GM19455 (cell line): ENCODE results near the gene NTM.
"Not testable (repeated sequence)": the region's sequence is repeated elsewhere in the genome, so short reads cannot be mapped to it uniquely, and the experiment has no call there.

Source experiments
- ATAC-seq: cut with Tn5 transposase; IDR thresholded peaks from one replicate; pipeline ENCODE4 v1.9.1; 2021; ENCODE audit not compliant: unreplicated experiment

Gene NTM

DNA sequence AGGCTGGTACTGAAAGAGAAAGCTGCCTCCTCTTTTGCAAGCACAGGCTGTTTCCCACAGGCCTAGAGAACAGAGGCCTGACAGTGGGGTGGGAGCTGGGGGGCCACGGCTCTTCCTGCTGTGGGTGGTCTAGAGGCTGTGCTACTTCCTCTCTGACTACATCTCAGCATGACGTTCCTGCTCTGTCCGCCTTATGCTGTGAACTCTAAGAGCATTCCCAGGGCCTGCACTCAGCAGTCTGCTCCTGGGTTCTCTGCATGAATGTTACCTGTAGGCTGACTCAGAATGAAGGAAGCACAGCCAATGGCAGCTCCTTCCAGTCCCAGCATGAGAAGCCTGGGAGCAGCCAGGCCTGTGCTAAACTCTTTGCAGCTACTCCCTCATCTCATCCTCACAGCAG is 534.3 kb downstream of the NTM start:
- no peak for ATAC-seq

DNA sequence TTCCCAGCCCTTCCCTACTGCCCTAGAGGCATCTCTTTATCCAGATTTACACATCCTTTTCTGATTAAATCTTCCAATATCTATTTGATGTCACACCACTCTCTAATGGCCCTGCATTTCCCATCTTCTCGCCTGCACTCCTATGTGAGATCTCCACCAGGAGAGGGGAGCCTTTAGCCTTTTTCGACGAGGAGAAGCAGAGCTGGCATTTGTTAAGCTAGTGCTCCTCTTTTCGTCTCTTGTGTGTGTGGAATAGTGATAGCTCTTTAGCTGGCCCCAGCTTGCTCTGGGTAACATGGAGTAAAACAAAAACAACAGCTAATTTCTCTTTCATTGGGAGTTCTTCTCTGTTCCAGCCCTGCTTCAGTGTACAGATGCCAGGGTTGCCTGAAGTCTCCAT is 536.5 kb downstream of the NTM start:
- ATAC-seq: no peak

DNA sequence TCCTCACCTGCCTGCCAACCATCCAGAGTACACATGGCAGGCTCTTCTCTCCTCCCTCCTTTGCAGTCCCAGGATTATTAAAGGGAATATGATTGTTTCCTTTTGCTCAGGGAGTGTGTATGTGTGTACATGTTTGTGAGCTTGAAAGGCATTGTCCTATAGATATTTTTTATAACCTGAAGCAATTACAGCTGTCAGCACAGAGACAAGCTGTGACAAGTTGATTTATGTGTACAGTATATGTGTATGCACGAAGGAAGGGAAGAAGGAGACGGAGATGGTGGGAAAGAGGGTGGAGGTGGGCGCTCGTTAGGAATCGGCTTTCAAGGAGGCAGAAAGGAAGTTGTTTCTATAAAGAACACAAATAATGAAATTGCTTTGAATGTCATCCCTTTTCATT is 537.0 kb downstream of the NTM start:
- ATAC-seq: no peak

DNA sequence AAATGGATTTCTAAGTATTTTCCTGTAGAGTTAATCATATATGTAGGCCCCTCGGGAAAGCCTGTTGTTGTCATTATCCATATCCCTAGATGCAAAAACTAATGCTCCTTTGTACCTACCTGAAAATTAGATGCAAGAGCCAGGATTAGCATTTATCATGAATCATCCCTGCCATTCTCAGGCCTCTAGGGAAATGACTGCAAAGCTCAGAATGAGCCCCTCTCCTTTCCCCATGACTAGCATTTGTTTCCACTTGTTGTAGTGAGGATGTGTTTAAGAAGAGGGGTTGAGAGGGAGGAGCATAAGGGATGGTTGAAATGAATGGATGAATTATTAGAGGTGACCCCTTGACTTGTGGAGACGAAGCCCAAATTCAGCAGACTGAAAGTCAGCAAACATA is 537.9 kb downstream of the NTM start:
- no peak for ATAC-seq

DNA sequence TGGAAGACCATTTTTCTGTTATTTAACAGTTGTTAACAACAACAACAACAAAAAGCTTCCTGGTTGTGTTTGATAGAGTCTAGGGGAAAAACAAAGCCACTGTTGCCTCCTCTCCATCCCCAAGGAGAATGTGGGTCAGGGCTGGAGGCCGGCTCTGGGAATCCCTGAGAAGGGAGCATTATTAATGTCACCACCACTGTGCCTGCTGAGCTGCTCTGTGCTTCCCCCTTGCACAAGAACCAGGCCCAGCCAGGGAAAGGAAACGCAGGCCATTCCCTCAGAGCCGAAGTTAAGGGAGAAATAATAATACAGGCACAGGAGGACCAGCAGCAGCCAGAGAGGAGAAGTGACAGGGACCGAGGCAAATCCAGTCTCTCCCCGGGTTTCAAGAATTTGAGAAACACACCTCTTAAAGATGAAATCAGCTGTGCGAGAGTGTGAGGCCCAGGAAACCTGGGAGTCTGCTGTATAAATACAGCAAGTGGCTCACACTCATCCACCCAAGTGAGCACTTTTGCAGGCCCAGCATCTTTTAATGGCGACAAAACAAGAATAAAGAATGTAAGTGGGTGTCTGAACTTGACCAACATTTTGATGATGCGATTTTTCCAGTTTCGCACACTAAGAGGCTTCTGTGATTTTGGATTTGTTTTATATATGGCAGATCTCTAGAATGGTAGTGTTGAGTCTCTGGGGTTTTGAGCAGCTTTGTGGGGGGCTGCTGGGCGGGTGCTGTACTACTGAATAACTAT is 539.2 kb downstream of the NTM start:
- no peak for ATAC-seq

DNA sequence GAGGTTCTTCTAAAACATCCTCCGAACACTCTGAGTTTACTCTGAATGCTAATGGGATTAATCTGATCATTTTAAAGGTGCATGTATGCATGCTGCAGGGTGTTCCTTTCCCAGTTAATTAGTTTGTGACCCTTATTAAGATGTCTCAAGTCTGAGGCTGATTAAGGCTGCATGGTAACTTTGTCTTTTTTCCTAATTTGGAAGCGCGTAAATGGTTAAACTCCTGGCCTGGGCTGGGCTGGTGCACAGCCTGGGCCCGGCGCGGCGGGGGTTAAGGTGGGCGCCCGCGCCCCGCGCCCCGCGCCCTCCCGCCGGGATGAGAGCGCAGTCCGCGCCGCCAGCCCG is 539.7 kb downstream of the NTM start:
- ATAC-seq: no peak

DNA sequence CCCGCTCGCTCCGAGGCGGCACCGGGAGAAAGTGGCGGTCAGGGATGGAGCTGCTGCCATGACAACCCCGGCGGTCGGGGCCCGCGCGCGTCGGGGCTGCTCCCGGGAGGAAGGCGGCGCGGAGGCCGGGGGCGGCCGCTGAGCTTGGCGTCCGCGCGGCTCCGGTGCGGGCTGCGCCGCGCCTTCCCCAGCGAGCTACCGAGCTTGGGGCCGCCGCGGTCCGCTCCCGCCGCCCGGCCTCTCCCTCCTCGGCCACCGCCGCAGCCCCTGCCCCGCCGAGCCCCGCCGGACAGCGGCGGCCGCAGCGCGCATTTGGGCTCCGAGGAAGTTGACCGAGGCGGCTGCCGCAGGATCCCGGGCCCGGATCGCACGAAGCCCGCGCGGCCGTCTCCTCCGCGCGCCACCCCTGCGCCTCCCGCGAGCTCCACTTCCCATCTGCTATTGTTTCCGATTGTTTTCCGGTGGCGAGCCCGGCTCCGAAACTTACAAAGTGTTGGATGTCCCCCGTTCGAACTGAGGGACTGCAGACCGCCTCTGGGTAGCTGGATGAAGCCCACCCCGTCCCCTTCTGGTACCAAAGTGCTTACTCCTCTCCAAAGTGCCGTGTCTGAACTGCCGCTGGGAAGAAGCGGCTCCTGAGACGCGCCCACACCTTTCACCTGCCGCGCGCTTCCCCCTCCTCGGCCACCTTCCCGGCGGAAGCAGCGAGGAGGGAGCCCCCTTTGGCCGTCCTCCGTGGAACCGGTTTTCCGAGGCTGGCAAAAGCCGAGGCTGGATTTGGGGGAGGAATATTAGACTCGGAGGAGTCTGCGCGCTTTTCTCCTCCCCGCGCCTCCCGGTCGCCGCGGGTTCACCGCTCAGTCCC is 540.3 kb downstream of the NTM start:
- no peak for ATAC-seq

DNA sequence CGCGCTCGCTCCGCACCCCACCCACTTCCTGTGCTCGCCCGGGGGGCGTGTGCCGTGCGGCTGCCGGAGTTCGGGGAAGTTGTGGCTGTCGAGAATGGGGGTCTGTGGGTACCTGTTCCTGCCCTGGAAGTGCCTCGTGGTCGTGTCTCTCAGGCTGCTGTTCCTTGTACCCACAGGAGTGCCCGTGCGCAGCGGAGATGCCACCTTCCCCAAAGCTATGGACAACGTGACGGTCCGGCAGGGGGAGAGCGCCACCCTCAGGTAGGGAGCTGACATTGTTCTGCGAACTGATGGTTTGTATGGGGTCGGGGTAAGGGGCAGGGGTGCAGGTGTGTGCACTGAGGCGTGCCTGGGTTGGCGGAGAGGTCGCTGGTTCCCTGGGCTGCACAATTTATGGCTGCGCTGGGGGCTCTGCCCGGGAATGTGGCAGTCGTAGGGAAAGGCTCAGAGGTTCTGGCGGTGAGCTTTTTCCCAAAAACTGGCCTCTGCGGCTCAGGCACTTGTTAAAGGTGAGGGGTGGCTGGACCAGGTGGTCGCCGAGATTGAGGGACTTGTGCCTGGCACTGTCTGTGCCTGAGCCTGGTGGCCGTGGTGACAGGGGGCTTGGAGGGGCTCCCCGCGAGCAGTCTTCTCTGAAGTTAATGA is 541.1 kb downstream of the NTM start:
- ATAC-seq: not testable (repeated sequence)

DNA sequence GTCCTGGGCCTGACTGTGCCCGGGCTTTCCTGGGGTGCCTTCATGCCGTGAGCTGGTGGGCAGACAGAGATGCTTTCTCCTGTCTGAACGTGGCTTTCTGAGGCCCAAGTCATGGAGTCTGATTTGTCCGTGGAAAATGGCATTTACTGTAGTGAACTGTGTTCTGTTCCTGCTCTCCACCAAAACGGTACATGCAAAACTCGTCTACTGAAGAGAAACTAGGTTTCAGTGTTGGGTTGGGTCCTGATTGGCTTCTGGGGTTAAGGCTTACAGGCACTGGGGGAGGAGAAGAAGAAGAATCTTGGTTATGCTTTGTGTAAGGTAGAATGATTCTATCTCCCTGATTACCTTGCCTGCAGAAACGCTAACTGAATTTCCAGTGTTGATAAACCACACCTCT is 541.7 kb downstream of the NTM start:
- ATAC-seq: no peak

DNA sequence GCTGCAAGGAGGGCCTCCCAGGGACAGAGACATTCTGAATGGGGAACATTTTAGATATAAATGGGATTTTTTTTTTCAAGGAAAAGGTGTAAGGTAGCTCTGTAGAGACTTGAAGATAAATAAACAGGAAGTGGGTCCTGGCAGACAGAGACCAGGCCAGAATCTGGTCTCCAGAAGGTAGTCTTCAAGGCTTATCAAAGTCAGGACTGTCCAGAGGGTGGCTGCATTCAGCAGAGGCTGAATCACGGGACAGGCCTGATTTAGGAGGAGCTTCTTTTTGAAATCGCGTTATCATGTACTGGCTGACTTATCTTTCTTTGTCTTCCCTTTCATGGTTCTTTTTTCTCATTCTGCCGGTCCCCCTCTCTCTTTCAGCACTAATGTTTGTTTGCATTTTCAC is 542.9 kb downstream of the NTM start:
- ATAC-seq: no peak

DNA sequence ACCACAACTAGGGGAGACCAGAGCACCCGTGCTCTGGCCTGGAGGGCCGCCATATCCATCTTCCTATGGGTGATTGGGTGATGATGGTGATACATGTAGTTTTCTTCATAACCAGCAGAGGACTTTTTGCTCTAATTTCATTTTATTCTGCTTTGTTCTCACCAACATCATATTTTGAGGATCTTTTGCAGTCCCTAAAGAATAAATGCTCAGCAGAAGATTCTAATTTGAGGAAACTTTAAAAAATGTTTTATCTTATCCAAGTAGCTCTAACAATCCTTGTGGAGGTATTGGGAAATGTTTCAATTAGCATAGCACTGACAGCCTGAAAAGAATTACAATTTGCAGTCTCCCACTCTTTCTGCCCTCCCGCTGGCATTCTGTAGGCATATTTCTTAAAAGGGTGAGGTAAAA is 544.0 kb downstream of the NTM start:
- no peak for ATAC-seq

DNA sequence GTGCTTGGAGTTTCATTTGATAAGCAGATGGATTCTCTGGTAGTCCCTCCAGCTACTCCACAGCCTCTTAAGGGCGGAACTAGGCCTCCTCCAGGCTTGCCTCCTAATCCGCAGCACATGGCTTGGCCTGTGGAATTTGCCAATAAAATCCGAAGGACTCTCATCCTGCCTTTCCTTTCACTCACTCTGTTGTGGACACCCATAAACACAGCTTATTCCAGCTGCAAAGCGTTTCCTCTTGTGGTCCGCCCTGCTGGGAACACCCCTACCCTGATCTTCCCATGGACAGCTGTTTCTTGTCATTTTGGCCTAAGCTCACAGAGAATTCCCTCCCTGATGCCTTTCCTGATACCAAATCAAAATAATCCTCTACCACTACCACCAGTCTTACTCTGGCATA is 546.2 kb downstream of the NTM start:
- ATAC-seq: no peak

DNA sequence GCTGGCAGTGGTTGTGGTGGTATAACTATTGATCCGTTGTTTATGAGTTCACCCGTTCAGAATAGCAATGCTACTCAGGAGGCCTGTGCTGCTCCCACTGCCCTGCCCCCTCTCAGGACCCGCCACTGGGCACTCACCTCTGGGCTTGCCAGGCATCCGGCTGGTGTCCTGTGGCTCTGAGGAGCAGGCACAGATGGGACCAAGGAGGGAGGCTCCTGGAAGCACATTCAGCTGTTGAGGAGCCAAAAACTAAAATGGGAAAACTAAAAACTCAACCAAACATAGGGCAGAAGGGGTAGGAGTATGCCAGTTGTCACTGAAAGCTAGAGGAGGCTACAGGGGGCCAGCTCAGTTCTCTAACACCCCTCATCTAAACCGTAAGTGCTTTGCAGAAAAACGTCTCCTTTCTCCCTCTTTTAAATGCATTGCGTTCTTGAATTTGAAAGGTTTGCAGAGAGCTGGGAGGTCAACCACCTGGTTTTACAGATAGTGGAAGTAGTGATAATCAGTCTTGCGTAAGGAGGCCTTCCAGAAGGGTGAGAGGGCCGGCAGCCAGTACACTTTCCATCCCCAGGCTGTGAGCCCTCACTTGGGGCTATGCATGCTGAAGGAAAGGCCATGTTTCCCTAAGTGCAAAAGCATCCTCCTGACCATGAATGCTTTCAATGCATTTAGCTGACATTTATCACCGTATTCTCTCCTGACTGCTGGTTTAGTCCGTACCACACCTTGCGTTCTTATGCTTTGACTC is 547.4 kb downstream of the NTM start:
- no peak for ATAC-seq

DNA sequence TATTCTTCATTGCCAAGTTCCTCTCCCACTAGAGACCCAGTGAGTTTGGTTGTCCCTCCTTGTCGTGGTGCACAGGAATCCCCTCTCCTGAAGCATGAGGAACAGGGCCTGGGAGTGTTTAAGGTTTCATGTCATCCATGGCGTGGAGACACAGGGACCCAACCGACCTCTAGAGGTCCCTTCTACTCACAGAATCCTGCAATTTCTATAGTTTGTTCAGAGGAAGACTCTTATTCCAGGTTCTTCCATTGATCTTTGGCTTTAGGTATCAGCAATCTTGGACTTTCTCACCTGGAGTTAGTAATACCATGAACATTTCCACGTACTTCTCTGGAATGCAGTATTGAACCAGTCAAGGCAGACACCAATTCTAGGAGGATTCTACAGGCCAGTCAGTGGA is 548.2 kb downstream of the NTM start:
- ATAC-seq: no peak

DNA sequence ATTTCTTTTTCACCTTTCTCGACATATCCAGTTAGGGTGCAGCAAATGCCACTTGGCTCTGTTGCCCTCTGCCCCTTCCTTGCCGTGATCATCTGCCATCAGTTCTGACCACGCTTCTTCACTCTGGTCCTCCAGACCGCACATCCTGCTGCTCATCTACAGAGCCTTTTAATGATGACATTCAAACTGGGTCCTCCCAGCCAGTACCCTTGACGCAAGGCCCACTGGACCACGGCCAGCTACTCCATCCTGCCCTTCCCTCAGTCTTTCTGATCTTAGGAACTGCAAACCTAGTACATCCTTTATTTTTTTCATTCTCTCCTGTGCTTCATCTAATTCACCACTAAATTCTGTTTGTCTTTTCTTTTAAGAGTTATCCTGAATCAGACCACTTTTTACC is 551.8 kb downstream of the NTM start:
- ATAC-seq: no peak

DNA sequence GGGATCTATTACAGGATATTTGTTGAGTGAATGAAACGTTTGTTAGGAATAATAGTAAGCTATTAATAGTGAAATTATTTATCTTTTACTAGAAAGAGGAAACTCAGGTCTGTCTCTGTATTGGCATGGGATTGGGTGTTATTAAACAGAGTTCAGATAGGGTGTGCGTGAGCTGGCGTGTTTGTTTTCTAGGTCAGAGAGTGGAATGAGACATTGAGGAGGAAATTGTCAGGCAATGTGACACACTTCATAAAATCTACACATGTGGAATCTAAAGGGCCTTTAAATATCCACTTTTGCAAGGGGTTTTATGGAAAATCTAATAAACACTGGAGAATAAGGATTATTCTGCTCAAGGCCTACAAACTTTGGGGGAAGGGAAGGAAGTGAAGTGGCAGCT is 552.9 kb downstream of the NTM start:
- ATAC-seq: no peak

DNA sequence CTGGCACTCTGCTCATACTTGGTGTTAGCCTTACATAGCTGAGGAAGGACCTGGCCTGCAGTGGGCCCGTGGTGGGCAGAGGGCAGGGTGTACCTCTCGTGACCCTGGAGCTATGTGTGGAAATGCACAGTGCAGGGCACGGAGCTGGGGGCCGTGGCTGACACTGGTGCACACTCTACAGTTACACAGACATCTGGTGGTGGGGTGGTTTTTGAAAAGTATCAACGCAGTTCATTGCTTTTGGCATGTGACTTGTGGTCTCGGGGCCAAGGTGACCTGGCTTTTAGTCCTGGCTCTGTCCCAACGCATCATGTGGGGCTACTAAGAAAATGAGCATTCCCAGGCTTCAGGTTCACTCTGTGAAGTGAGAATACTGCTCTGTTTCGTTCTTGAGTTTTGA is 553.6 kb downstream of the NTM start:
- no peak for ATAC-seq

DNA sequence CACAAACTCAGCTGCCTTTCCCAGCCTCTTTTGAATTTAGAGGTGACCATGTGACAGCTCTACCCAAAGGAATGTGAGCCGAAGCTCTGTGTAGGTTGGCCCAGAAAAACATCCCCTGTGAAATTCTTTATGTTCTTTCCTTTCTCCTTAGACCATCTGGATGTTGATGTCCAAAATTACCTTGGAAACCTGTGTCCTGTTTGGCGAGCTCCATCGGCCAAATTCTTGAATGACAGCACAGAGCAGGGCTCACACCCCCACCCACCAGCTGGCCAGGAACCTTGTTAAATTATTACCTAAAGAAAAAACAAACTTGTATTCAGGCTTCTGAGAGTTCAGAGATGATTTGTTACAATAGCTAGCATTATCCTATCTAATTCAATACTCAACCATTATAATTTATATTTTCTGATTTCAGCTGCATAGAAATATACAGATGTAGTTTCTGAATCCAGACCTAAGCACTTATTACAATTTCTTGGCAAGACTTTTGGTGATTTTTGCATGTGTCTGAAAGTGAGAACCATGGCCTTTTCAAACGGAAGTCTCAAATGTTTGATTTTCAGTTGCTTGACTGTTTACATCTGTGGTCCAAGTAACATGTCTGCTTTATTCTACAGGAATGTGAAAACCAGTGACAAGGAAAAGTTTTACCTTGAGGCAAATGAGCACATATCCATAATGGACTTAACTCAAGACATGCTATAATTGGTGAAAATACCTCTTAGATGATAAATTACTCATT is 554.2 kb downstream of the NTM start:
- ATAC-seq: no peak

DNA sequence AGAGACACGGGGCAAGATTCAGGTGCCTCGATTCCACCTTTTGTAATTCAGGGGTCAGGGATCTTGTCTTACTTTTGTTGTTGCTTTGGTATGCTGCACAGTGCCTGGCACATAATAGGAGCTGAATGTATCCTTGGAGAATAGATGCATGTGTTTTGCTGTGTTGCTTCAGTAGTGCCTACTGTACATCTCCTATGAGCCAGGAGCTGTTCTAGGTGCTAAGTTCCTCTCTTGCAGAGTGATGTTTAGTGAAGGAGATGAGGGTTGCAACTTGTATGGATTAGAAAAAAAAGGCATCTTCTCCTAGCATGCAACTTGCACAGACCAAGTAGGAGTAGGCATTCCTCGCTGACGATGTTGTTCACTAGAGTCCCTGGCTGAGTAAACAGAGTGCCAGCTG is 555.4 kb downstream of the NTM start:
- no peak for ATAC-seq

DNA sequence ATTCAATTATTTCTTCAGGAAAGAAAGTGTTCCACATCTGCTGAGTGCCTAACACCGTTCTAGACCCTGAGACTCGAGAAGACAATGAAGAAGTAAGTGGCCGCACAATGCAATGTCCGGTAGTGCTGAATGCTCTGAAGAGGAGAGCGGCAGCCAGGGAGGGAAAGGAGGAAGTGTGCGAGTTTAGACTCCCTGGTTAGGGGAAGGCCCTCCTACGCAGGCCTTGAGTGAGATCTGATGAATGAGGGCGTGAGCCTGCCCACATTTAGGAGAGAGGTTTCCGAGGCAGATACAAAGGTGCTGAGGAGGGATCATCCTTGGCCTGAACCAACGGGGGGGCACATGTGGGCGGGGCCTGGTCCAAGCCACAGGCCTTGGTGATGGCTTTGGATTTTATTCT is 558.6 kb downstream of the NTM start:
- no peak for ATAC-seq
